Measurements from ENCODE around the gene ZNF496. TPM values are rescaled to one million over a fixed set of nuclear protein-coding genes. Genes with fewer than 3 reads are reported as not detected.

Gene ZNF496
- total RNA-seq, 1 experiment from 2014 or later = 66.5 TPM

- H4K20me1 ChIP-seq (ENCODE audit: control insufficient read depth, insufficient read depth, insufficient read length) = no peaks in the 10 kb centered on the region
- no peak overlapping the region for H3K4ac ChIP-seq (ENCODE audit: low read depth, low read length)
- H2BK12ac ChIP-seq (ENCODE audit: insufficient read length, low read depth, low read length) = no peak overlapping the region
- Mint-ChIP-seq H3K36me3 (ENCODE audit: insufficient read depth in 1 of 3, low read depth in 3 of 3) (peaks cover 45 to 73% (median 70%) of the 10 kb centered on the region in 3 experiments), H3K4me3 (no peak overlapping the region), H3K4me1 (peaks cover 51 to 52% of the 10 kb centered on the region in 2 experiments), H3K9me3 (no peaks in the 10 kb centered on the region), H3K27me3 (ENCODE audit: low read depth) (no peaks in the 10 kb centered on the region), H3K27ac (no peak overlapping the region; a peak in 2 of 7 replicates)
- peaks cover 9% of the 10 kb centered on the region for H3K79me1 ChIP-seq (ENCODE audit: insufficient read depth, low read depth, low read length, poor library complexity, severe bottlenecking)
- no peak overlapping the region for H3K23ac ChIP-seq (ENCODE audit: insufficient read length, low read depth, low read length)
- no peak overlapping the region for H2AFZ ChIP-seq (ENCODE audit: low read length)
- no peak overlapping the region for H2BK15ac ChIP-seq (ENCODE audit: low read depth, low read length)
- no peak for TF ChIP-seq CTCF (conservative IDR thresholded peaks at IDR 0.05)
- no peaks in the 10 kb centered on the region for H3K23me2 ChIP-seq (ENCODE audit: insufficient read length, low read depth, low read length, poor library complexity, severe bottlenecking)
- H3K4me1 ChIP-seq (ENCODE audit: insufficient read depth, low read length) = peaks cover 10% of the 10 kb centered on the region; the same call in 1 of the 2 replicates
- no peak overlapping the region for H3K14ac ChIP-seq (ENCODE audit: insufficient read depth, low read length)
- H4K8ac ChIP-seq (replicated peaks; ENCODE audit: insufficient read length, low read depth, low read length) = no peak overlapping the region
- WGBS (ENCODE audit: extremely low coverage, insufficient read length, low lambda C conversion rate) = no CpG with 5 or more reads among the region's 3 CpGs
- DNase-seq = no peak
- H2AK5ac ChIP-seq (ENCODE audit: insufficient read length, low read length) = no peak overlapping the region
- no peak overlapping the region for H2BK5ac ChIP-seq (ENCODE audit: insufficient read length, low read length)
- no peak overlapping the region for H3K9ac ChIP-seq (ENCODE audit: extremely low read depth, insufficient read length, low read length)
- H3K56ac ChIP-seq (ENCODE audit: insufficient read length, low read depth, low read length) = no peak overlapping the region
- H4K5ac ChIP-seq (ENCODE audit: insufficient read length, low read depth, low read length) = no peak overlapping the region
- no peak overlapping the region for H3T11ph ChIP-seq (ENCODE audit: low read length)
- no peak overlapping the region for H3K27ac ChIP-seq (ENCODE audit: insufficient read length, low read depth, low read length)
- H3K4me2 ChIP-seq (ENCODE audit: insufficient read depth, insufficient read length, low read length) = no peak overlapping the region
- H3K79me2 ChIP-seq (ENCODE audit: insufficient read depth, low read length) = peaks cover 6% of the 10 kb centered on the region; the same call in 1 of the 2 replicates
- no peak overlapping the region for H2BK20ac ChIP-seq (ENCODE audit: low read depth, low read length, poor library complexity, severe bottlenecking)
- no peak overlapping the region for H4K91ac ChIP-seq (ENCODE audit: insufficient read length, low read depth, low read length)
- H3K18ac ChIP-seq (ENCODE audit: insufficient read length, low read depth, low read length) = no peak overlapping the region
- no peak overlapping the region for H2BK120ac ChIP-seq (ENCODE audit: low read depth, low read length, poor library complexity, severe bottlenecking)
- H3K9me3 ChIP-seq (ENCODE audit: control insufficient read depth, low read depth, low read length) = no peaks in the 10 kb centered on the region
- H3K27me3 ChIP-seq (ENCODE audit: insufficient read depth, low read length) = no peaks in the 10 kb centered on the region
These were observed 7.1 kb upstream of the ZNF496 start for GRCh38 chr1:247338723-247339275.

All from H9 (cell line).